IPS DF 4.7 (cell line): ENCODE results near the gene CERK.

Experiments used
- DNase-seq: peaks from one replicate; pipeline ENCODE4 v3.0.0-alpha.2; 2013; ENCODE audit warnings: low spot score; ENCODE audit errors: extremely low read depth

The CERK gene

GRCh38 chr22:46732513-46732912, 5.5 kb downstream of the CERK start:
- no peak for DNase-seq

GRCh38 chr22:46732041-46732379, 6.0 kb downstream of the CERK start:
- no peak for DNase-seq

- no peak for DNase-seq
Observed at GRCh38 chr22:46731246-46732040, 6.6 kb downstream of the CERK start.

GRCh38 chr22:46730568-46731245, 7.3 kb downstream of the CERK start:
- no peak for DNase-seq

- DNase-seq: no peak
Observed at GRCh38 chr22:46728470-46728869, 9.6 kb downstream of the CERK start.

GRCh38 chr22:46727813-46728364, 10.2 kb downstream of the CERK start:
- no peak for DNase-seq

GRCh38 chr22:46726986-46727317, 11.1 kb downstream of the CERK start:
- no peak for DNase-seq

- no peak for DNase-seq
Observed at GRCh38 chr22:46726066-46726985, 11.7 kb downstream of the CERK start.

- no peak for DNase-seq
Observed at GRCh38 chr22:46725096-46725495, 13.0 kb downstream of the CERK start.

- no peak for DNase-seq
Observed at GRCh38 chr22:46723882-46724281, 14.2 kb downstream of the CERK start.

- DNase-seq: no peak
Observed at GRCh38 chr22:46721501-46722085, 16.5 kb downstream of the CERK start.

- DNase-seq: no peak
Observed at GRCh38 chr22:46719921-46720320, 18.1 kb downstream of the CERK start.

- DNase-seq: no peak
Observed at GRCh38 chr22:46714550-46714949, 23.5 kb downstream of the CERK start.

- no peak for DNase-seq
Observed at GRCh38 chr22:46712288-46712687, 25.8 kb downstream of the CERK start.

GRCh38 chr22:46710806-46711205, 27.2 kb downstream of the CERK start:
- DNase-seq: no peak

GRCh38 chr22:46708766-46709330, 29.2 kb downstream of the CERK start:
- no peak for DNase-seq

GRCh38 chr22:46707827-46708570, 30.1 kb downstream of the CERK start:
- no peak for DNase-seq

- DNase-seq: no peak
Observed at GRCh38 chr22:46707305-46707704, 30.7 kb downstream of the CERK start.

GRCh38 chr22:46706060-46706459, 32.0 kb downstream of the CERK start:
- DNase-seq: no peak

- no peak for DNase-seq
Observed at GRCh38 chr22:46703996-46704370, 34.1 kb downstream of the CERK start.
